ENCODE data around the gene PRPF6.

GRCh38 chr20:64025101-64025825 is 44.3 kb downstream of the PRPF6 start:
- TF ChIP-seq CTCF (IDR thresholded peaks at IDR 0.05; ENCODE audit: insufficient read depth, low read depth, low read length) (no peak), EZH2 (IDR thresholded peaks at IDR 0.05; ENCODE audit: insufficient read depth, low read length) (no peak)
